ENCODE data around the gene ARID1B.
"Not testable (repeated sequence)": the region's sequence is repeated elsewhere in the genome, so short reads cannot be mapped to it uniquely, and the experiment has no call there.

ARID1B gene

GRCh38 chr6:156971153-156971885, 194.1 kb downstream of the ARID1B start:
- no peak for DNase-seq

GRCh38 chr6:156972145-156972544, 195.0 kb downstream of the ARID1B start:
- DNase-seq, result no peak

- DNase-seq, result no peak
Observed at GRCh38 chr6:156974830-156975261, 197.7 kb downstream of the ARID1B start.

- DNase-seq, result no peak
Observed at GRCh38 chr6:156975414-156975813, 198.2 kb downstream of the ARID1B start.

- peak; percentile 20 for DNase-seq
Observed at GRCh38 chr6:156976216-156977127, 199.3 kb downstream of the ARID1B start.

GRCh38 chr6:156977527-156978291, 200.5 kb downstream of the ARID1B start:
- DNase-seq, result no peak

GRCh38 chr6:156978948-156979347, 201.8 kb downstream of the ARID1B start:
- DNase-seq, result no peak

- DNase-seq, result no peak
Observed at GRCh38 chr6:156980515-156980914, 203.3 kb downstream of the ARID1B start.

GRCh38 chr6:156980948-156981347, 203.8 kb downstream of the ARID1B start:
- no peak for DNase-seq

GRCh38 chr6:156982168-156982567, 205.0 kb downstream of the ARID1B start:
- no peak for DNase-seq

- DNase-seq, result not testable (repeated sequence)
Observed at GRCh38 chr6:156982864-156983263, 205.7 kb downstream of the ARID1B start.

- DNase-seq, result peak; percentile 12
Observed at GRCh38 chr6:156984178-156984738, 207.1 kb downstream of the ARID1B start.

GRCh38 chr6:156985309-156985708, 208.1 kb downstream of the ARID1B start:
- no peak for DNase-seq

GRCh38 chr6:156988276-156989158, 211.3 kb downstream of the ARID1B start:
- no peak for DNase-seq

- no peak for DNase-seq
Observed at GRCh38 chr6:156989159-156989806, 212.1 kb downstream of the ARID1B start.

GRCh38 chr6:156992020-156992804, 215.0 kb downstream of the ARID1B start:
- peak; percentile 18 for DNase-seq

GRCh38 chr6:156993713-156994112, 216.5 kb downstream of the ARID1B start:
- DNase-seq, result no peak

- no peak for DNase-seq
Observed at GRCh38 chr6:156994215-156995076, 217.3 kb downstream of the ARID1B start.

GRCh38 chr6:156995502-156995901, 218.3 kb downstream of the ARID1B start:
- DNase-seq, result no peak

All from EL (cell line).